ENCODE results near the gene ZNF276. TPM values are rescaled to one million over a fixed set of nuclear protein-coding genes. Genes with fewer than 3 reads are reported as not detected.

Gene ZNF276
- total RNA-seq, 1 donor from 2014 or later, result 22.0 TPM

GRCh38 chr16:89786474-89787364 lies 65.4 kb downstream of the ZNF276 start:
- ATAC-seq, result no peak

GRCh38 chr16:89787365-89787805 lies 66.0 kb downstream of the ZNF276 start:
- no peak for ATAC-seq

Other genes starting within 250 kb of the ZNF276 start
- gene ANKRD11, start 231.0 kb upstream of the ZNF276 start, total RNA-seq, result 81.1 TPM
- gene SPG7, start 213.1 kb upstream of the ZNF276 start, total RNA-seq, result 48.0 TPM
- gene RPL13, start 160.9 kb upstream of the ZNF276 start, total RNA-seq, result 2,146 TPM
- 1.0 TPM for gene CPNE7, start 145.8 kb upstream of the ZNF276 start, total RNA-seq
- not detected for gene DPEP1, start 107.9 kb upstream of the ZNF276 start, total RNA-seq
- 69.5 TPM for gene CHMP1A, start 63.8 kb upstream of the ZNF276 start, total RNA-seq
- gene SPATA33, start 63.7 kb upstream of the ZNF276 start, total RNA-seq, result 3.9 TPM
- 37.3 TPM for gene CDK10, start 34.8 kb upstream of the ZNF276 start, total RNA-seq
- 6.0 TPM for gene SPATA2L, start 19.8 kb upstream of the ZNF276 start, total RNA-seq
- gene VPS9D1, start 639 bp upstream of the ZNF276 start, total RNA-seq, result 21.0 TPM
- gene FANCA, start 95.1 kb downstream of the ZNF276 start, total RNA-seq, result 14.9 TPM
- 3.9 TPM for gene SPIRE2, start 106.9 kb downstream of the ZNF276 start, total RNA-seq
- 99.2 TPM for gene TCF25, start 152.1 kb downstream of the ZNF276 start, total RNA-seq
- 1.6 TPM for gene MC1R, start 197.3 kb downstream of the ZNF276 start, total RNA-seq
- 22.0 TPM for gene TUBB3, start 201.8 kb downstream of the ZNF276 start, total RNA-seq
- 29.9 TPM for gene DEF8, start 227.2 kb downstream of the ZNF276 start, total RNA-seq